Endothelial cell of umbilical vein (primary cell): ENCODE data around the gene FRRS1L. TPM values are rescaled to one million over a fixed set of nuclear protein-coding genes. Genes with fewer than 3 reads are reported as not detected.

ENCODE experiments used
- BruUV-seq: library from RNA; stranded (reverse); fragments of 400-500 nt; replicated peaks from 2 replicates; lab custom pipeline; 2021; lab: Mats Ljungman, UMichigan
- CTCF ChIA-PET: fragments of 300-600, 350-600 bp; sonication (Branson Sonifier 250); formaldehyde crosslinking; loops from one replicate; lab custom pipeline; 2021; ENCODE audit warnings: antibody characterized with exemption, inconsistent platforms; lab: Charles Lee
- POLR2A ChIA-PET: fragments of 300-600, 350-600 bp; sonication (Branson Sonifier 250); formaldehyde crosslinking; loops from one replicate; lab custom pipeline; 2021; ENCODE audit warnings: antibody characterized with exemption, inconsistent platforms; lab: Charles Lee
- DNase-seq: peaks from one replicate; pipeline ENCODE4 v3.0.0-alpha.2; 2011; ENCODE audit warnings: low read depth, low spot score
- FAIRE-seq: peaks from 2 replicates; lab custom pipeline; 2011; peaks lifted over from hg19 to GRCh38; lab: Jason Lieb, UNC
- H2AFZ ChIP-seq: 2 replicates; pipeline ENCODE4 v1.6.0; 2012; ENCODE audit warnings: low read depth, low read length, control low read depth, inconsistent platforms
- H3K27ac ChIP-seq: 2 replicates; pipeline ENCODE4 v1.5.1; 2011; ENCODE audit warnings: low read depth, mild to moderate bottlenecking, control low read depth, low read length, moderate library complexity; ENCODE audit not compliant: insufficient read depth
- H3K27me3 ChIP-seq, 2 experiments: 2 replicates each; pipeline versions ENCODE4 v1.6.0 to v1.6.1; 2011; ENCODE audit warnings: low read length in 2 of 2, mixed read lengths in 1 of 2; ENCODE audit not compliant: control insufficient read depth in 2 of 2, insufficient read depth in 2 of 2
- H3K36me3 ChIP-seq, 2 experiments: 2 replicates in 1 of 2; 3 replicates in 1 of 2; pipeline ENCODE4 v1.5.1; 2011; ENCODE audit warnings: low read length in 2 of 2, mild to moderate bottlenecking in 1 of 2, moderate library complexity in 1 of 2; ENCODE audit not compliant: control insufficient read depth in 2 of 2, insufficient read depth in 2 of 2; ENCODE audit errors: extremely low read depth in 1 of 2
- H3K4me1 ChIP-seq: 3 replicates; pipeline ENCODE4 v1.5.1; 2011; ENCODE audit warnings: mild to moderate bottlenecking, low read length; ENCODE audit not compliant: control insufficient read depth, insufficient read depth; ENCODE audit errors: extremely low read depth
- H3K4me2 ChIP-seq: 2 replicates; pipeline ENCODE4 v1.6.1; 2011; ENCODE audit warnings: low read length, control low read depth, mixed read lengths; ENCODE audit not compliant: insufficient read depth
- H3K4me3 ChIP-seq, 3 experiments: fragments of 200-600 bp in 1 of 3; sonication (generic), shearing (Covaris generic) in 1 of 3; replicated peaks in 1 of 3; 2 replicates each; pipeline ENCODE4 v1.5.1; 2011 to 2016; ENCODE audit warnings: control low read depth in 3 of 3, low read length in 3 of 3, mild to moderate bottlenecking in 2 of 3, inconsistent platforms in 1 of 3, low read depth in 1 of 3, moderate library complexity in 1 of 3; ENCODE audit not compliant: insufficient read depth in 1 of 3
- H3K79me2 ChIP-seq: 2 replicates; pipeline ENCODE4 v1.6.0; 2012; ENCODE audit warnings: low read length, inconsistent platforms; ENCODE audit not compliant: control insufficient read depth, insufficient read depth
- H3K9ac ChIP-seq: replicated peaks from 2 replicates; pipeline ENCODE3; 2011; ENCODE audit warnings: low read length, control low read depth; ENCODE audit not compliant: insufficient read depth; ENCODE audit errors: extremely low read depth
- H3K9me1 ChIP-seq: replicated peaks from 3 replicates; pipeline ENCODE4 v1.6.0; 2011; ENCODE audit warnings: mild to moderate bottlenecking, low read length; ENCODE audit not compliant: control insufficient read depth, insufficient read depth; ENCODE audit errors: extremely low read depth
- H3K9me3 ChIP-seq: replicated peaks from 2 replicates; pipeline ENCODE4 v1.5.1; 2012; ENCODE audit warnings: low read length, inconsistent platforms; ENCODE audit not compliant: control insufficient read depth, insufficient read depth
- H4K20me1 ChIP-seq: replicated peaks from 2 replicates; pipeline ENCODE3; 2011; ENCODE audit warnings: mild to moderate bottlenecking, low read length; ENCODE audit not compliant: control insufficient read depth, insufficient read depth; ENCODE audit errors: extremely low read depth
- EZH2 ChIP-seq: IDR thresholded peaks from 2 replicates; pipeline ENCODE4 v1.6.1; 2012; ENCODE audit warnings: borderline replicate concordance, low read depth, mild to moderate bottlenecking, moderate library complexity, low read length, inconsistent platforms; ENCODE audit not compliant: severe bottlenecking
- FOS ChIP-seq: IDR thresholded peaks from 2 replicates; pipeline ENCODE4 v1.6.1; 2011; ENCODE audit warnings: mild to moderate bottlenecking, low read length, moderate library complexity, borderline replicate concordance; ENCODE audit not compliant: insufficient read depth
- GATA2 ChIP-seq: IDR thresholded peaks from 2 replicates; pipeline ENCODE4 v1.7.0; 2011; ENCODE audit warnings: low read depth, mild to moderate bottlenecking, moderate library complexity, mixed read lengths, low read length; ENCODE audit not compliant: insufficient read length, insufficient read depth
- JUN ChIP-seq: IDR thresholded peaks from 2 replicates; pipeline ENCODE4 v1.6.1; 2011; ENCODE audit warnings: borderline replicate concordance, low read depth; ENCODE audit not compliant: insufficient read length, insufficient read depth
- MYC ChIP-seq: IDR thresholded peaks from one replicate; pipeline ENCODE4 v1.6.1; 2011; ENCODE audit warnings: mild to moderate bottlenecking, low read depth, low read length
- POLR2A ChIP-seq: IDR thresholded peaks from 2 replicates; pipeline ENCODE4 v1.6.1; 2012; ENCODE audit warnings: low read depth, mild to moderate bottlenecking, control low read depth, low read length
- POLR2AphosphoS5 ChIP-seq: IDR thresholded peaks from 2 replicates; pipeline ENCODE4 v1.6.1; 2012; ENCODE audit warnings: low read depth, mild to moderate bottlenecking, control low read depth, low read length, moderate library complexity; ENCODE audit not compliant: insufficient read depth
- dilution Hi-C: fragments of 300-500 bp; cut with MboI; formaldehyde crosslinking; loops from one replicate; pipeline ENCODE4 v1.15.0; 2019; ENCODE audit warnings: low sequenced_read_pairs; ENCODE audit not compliant: extremely low pct_ligation_motif_present
- intact Hi-C: fragments of 100-400 bp; cut with micrococcal nuclease; formaldehyde crosslinking; loops from one replicate; pipeline ENCODE4 v1.10.0; 2022
- polyA plus RNA-seq, 4 experiments: library from polyadenylated mRNA; depleted of rRNA in 3 of 4; stranded (reverse) in 3 of 4; unstranded in 1 of 4; fragments of >200 nt; gene quantifications; 2 replicates each; pipeline versions ENCODE4 v1.2.1 to v1.2.3, GENCODE V29; 2011 to 2012; ENCODE audit warnings: missing spikeins in 1 of 4
- total RNA-seq: library from RNA; stranded (reverse); gene quantifications from 2 replicates; pipeline ENCODE4 v1.2.3, GENCODE V29; 2021
- TF ChIP-seq, protein P1 (sequence below), 2 donors: IDR thresholded peaks; 1 replicate in 1 of 2; 2 replicates in 1 of 2; pipeline ENCODE4 v1.5.1; 2011; ENCODE audit warnings: low read length in 2 of 2, mild to moderate bottlenecking in 2 of 2, moderate library complexity in 2 of 2, control low read depth in 1 of 2, inconsistent platforms in 1 of 2, low read depth in 1 of 2; ENCODE audit not compliant: insufficient read depth in 1 of 2; ENCODE audit errors: extremely low read depth in 1 of 2
- TF ChIP-seq, protein P2 (sequence below): IDR thresholded peaks from 2 replicates; pipeline ENCODE4 v1.6.1; 2011; ENCODE audit not compliant: insufficient read depth, insufficient read length

FRRS1L gene
- total and polyA plus RNA-seq, 2 donors (not counting 3 experiments of a cell fraction or from before 2014, with no cell fraction given): not detected

DNA sequence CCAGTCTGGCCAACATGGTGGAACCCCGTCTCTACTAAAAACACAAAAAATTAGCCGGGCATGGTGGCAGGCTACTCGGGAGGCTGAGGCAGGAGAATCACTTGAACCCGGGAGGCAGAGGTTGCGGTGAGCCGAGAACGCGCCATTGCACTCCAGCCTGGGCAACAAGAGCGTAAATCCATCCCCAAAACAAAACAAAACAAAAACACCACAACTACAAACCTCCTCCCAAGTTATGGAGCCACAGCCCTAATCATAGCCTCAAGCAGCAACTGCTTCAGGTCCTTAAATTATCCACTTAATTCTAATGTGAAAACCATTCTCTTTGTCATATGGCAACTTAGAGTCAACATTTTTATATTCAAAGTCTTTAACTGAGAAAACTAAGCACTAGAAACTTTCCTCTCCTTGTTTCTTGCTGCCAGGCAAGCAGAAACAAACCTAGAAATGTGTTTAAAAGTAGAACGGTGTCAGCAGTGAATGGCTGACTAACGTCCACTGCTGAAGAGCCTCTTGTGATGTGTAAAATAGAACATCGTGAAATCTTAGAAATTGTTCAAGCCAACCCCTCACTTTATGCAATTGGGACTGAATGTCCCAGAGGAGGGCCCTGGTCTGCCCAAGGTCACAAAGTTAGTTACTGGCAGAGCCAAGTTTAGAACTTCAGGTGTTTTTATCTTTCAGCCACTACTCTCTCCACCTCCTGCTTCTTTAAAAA is 53.0 kb downstream of the FRRS1L start:
- H3K9me1 ChIP-seq: no peaks in the 10 kb centered on the region
- H3K4me3 ChIP-seq: no peak overlapping the region
- dilution Hi-C loops (no loop called here), intact Hi-C loops (loop anchor here (5.0 to 10.0 kb wide), 3 partner anchors 122 to 1629 kb away; partner anchors contain the start of genes ABITRAM, ELP1 and KLF4)
- no TSS peak for BruUV-seq
- no peak overlapping the region for H3K9ac ChIP-seq
- no peak for DNase-seq
- peaks cover 90% of the 10 kb centered on the region for H3K79me2 ChIP-seq
- H3K9me3 ChIP-seq: no peaks in the 10 kb centered on the region
- no peaks in the 10 kb centered on the region for H4K20me1 ChIP-seq
- no peak for FAIRE-seq
- ChIA-PET CTCF (no interaction called here), POLR2A (no interaction called here)
- H3K4me2 ChIP-seq: no peak overlapping the region
- TF ChIP-seq POLR2A (no peak), EZH2 (no peak), FOS (no peak), POLR2AphosphoS5 (no peak), MYC (no peak), GATA2 (no peak), JUN (no peak)
- TF ChIP-seq, protein P1, sequence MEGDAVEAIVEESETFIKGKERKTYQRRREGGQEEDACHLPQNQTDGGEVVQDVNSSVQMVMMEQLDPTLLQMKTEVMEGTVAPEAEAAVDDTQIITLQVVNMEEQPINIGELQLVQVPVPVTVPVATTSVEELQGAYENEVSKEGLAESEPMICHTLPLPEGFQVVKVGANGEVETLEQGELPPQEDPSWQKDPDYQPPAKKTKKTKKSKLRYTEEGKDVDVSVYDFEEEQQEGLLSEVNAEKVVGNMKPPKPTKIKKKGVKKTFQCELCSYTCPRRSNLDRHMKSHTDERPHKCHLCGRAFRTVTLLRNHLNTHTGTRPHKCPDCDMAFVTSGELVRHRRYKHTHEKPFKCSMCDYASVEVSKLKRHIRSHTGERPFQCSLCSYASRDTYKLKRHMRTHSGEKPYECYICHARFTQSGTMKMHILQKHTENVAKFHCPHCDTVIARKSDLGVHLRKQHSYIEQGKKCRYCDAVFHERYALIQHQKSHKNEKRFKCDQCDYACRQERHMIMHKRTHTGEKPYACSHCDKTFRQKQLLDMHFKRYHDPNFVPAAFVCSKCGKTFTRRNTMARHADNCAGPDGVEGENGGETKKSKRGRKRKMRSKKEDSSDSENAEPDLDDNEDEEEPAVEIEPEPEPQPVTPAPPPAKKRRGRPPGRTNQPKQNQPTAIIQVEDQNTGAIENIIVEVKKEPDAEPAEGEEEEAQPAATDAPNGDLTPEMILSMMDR (IDR thresholded peaks at IDR 0.05; ENCODE audit: extremely low read depth in 1 of 2, insufficient read depth in 1 of 2, low read depth in 1 of 2, low read length in 2 of 2): no peak
- TF ChIP-seq, protein P2, sequence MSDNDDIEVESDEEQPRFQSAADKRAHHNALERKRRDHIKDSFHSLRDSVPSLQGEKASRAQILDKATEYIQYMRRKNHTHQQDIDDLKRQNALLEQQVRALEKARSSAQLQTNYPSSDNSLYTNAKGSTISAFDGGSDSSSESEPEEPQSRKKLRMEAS: no peak
- no peak overlapping the region for H3K27ac ChIP-seq
- no peaks in the 10 kb centered on the region for H3K36me3 ChIP-seq
- H3K27me3 ChIP-seq: no peaks in the 10 kb centered on the region
- H2AFZ ChIP-seq: no peak overlapping the region
- H3K4me1 ChIP-seq: peaks cover 42% of the 10 kb centered on the region
